NT2/D1 (cell line): ENCODE data around the gene TGFBI.
A peak's percentile ranks its signal among the peaks of the same experiment; 100 is the strongest.

Source experiments
- DNase-seq: peaks from one replicate; pipeline ENCODE4 v3.0.0-alpha.2; 2011; ENCODE audit warnings: low read depth, low spot score
- H3K27me3 ChIP-seq: 2 replicates; pipeline ENCODE4 v1.6.0; 2011; ENCODE audit warnings: mild to moderate bottlenecking; ENCODE audit not compliant: insufficient read length, insufficient read depth
- H3K36me3 ChIP-seq: 2 replicates; pipeline ENCODE4 v1.6.1; 2011; ENCODE audit warnings: mild to moderate bottlenecking, low read length, mixed read lengths; ENCODE audit not compliant: insufficient read depth, insufficient read length
- H3K4me1 ChIP-seq: 2 replicates; pipeline ENCODE4 v1.5.1; 2011; ENCODE audit not compliant: insufficient read depth, insufficient read length
- H3K4me3 ChIP-seq: 2 replicates; pipeline ENCODE4 v1.5.1; 2011; ENCODE audit warnings: low read depth; ENCODE audit not compliant: insufficient read length
- H3K9ac ChIP-seq: 2 replicates; pipeline ENCODE4 v1.6.0; 2011; ENCODE audit warnings: low read depth; ENCODE audit not compliant: insufficient read length
- H3K9me3 ChIP-seq: 2 replicates; pipeline ENCODE4 v1.5.1; 2011; ENCODE audit warnings: mild to moderate bottlenecking, low read length; ENCODE audit not compliant: insufficient read depth
- SUZ12 ChIP-seq: IDR thresholded peaks from 2 replicates; pipeline ENCODE4 v1.6.1; 2011; ENCODE audit not compliant: insufficient read length, insufficient read depth; ENCODE audit errors: extremely low read depth
- YY1 ChIP-seq: IDR thresholded peaks from 2 replicates; pipeline ENCODE4 v1.6.1; 2011; ENCODE audit not compliant: insufficient read length, insufficient read depth
- ZNF274 ChIP-seq: IDR thresholded peaks from 2 replicates; pipeline ENCODE4 v1.6.1; 2011; ENCODE audit warnings: mild to moderate bottlenecking, low read depth, low read length

Gene TGFBI

GRCh38 chr5:136047858-136048257 is 19.1 kb downstream of the TGFBI start:
- Histone ChIP-seq H3K36me3 (peaks cover 68% of the 10 kb centered on the region), H3K9ac (no peak overlapping the region), H3K4me3 (no peak overlapping the region), H3K27me3 (no peaks in the 10 kb centered on the region), H3K9me3 (no peaks in the 10 kb centered on the region), H3K4me1 (peaks cover under 1% of the 10 kb centered on the region)
- TF ChIP-seq YY1, result no peak
- TF ChIP-seq SUZ12, result no peak
- DNase-seq, result no peak

GRCh38 chr5:136048966-136049365 is 20.2 kb downstream of the TGFBI start:
- Histone ChIP-seq H3K9me3 (no peaks in the 10 kb centered on the region), H3K36me3 (peaks cover 64% of the 10 kb centered on the region), H3K4me3 (no peak overlapping the region), H3K27me3 (no peaks in the 10 kb centered on the region), H3K4me1 (peaks cover 8% of the 10 kb centered on the region), H3K9ac (no peak overlapping the region)
- TF ChIP-seq SUZ12 (no peak), ZNF274 (no peak), YY1 (no peak)
- no peak for DNase-seq

GRCh38 chr5:136051486-136052220 is 22.9 kb downstream of the TGFBI start:
- DNase-seq, result no peak
- no peak for TF ChIP-seq SUZ12
- no peak for TF ChIP-seq ZNF274
- TF ChIP-seq YY1, result no peak
- Histone ChIP-seq H3K36me3 (peaks cover 74% of the 10 kb centered on the region), H3K9me3 (no peaks in the 10 kb centered on the region), H3K9ac (no peak overlapping the region), H3K4me3 (no peak overlapping the region), H3K4me1 (peaks cover 8% of the 10 kb centered on the region), H3K27me3 (no peaks in the 10 kb centered on the region)

- DNase-seq, result no peak
- Histone ChIP-seq H3K9me3 (no peaks in the 10 kb centered on the region), H3K27me3 (no peaks in the 10 kb centered on the region), H3K4me1 (peaks cover 8% of the 10 kb centered on the region), H3K4me3 (no peak overlapping the region), H3K9ac (no peak overlapping the region), H3K36me3 (peaks cover 67% of the 10 kb centered on the region)
- no peak for TF ChIP-seq YY1
- no peak for TF ChIP-seq SUZ12
- no peak for TF ChIP-seq ZNF274
Observed at GRCh38 chr5:136052692-136053335, 24.0 kb downstream of the TGFBI start.

- H3K36me3 ChIP-seq, result peaks cover 60% of the 10 kb centered on the region
- peak; percentile 39 for DNase-seq
- H3K4me3 ChIP-seq, result no peak overlapping the region
- H3K27me3 ChIP-seq, result no peaks in the 10 kb centered on the region
- H3K4me1 ChIP-seq, result peaks cover 8% of the 10 kb centered on the region
- H3K9ac ChIP-seq, result no peak overlapping the region
- no peaks in the 10 kb centered on the region for H3K9me3 ChIP-seq
- no peak for TF ChIP-seq SUZ12
- no peak for TF ChIP-seq ZNF274
- no peak for TF ChIP-seq YY1
Observed at GRCh38 chr5:136053336-136054141, 24.8 kb downstream of the TGFBI start.

- no peak for DNase-seq
- Histone ChIP-seq H3K36me3 (peaks cover 56% of the 10 kb centered on the region), H3K27me3 (no peaks in the 10 kb centered on the region), H3K9ac (no peak overlapping the region), H3K4me1 (peaks cover 8% of the 10 kb centered on the region), H3K9me3 (no peaks in the 10 kb centered on the region), H3K4me3 (no peak overlapping the region)
- no peak for TF ChIP-seq ZNF274
- no peak for TF ChIP-seq YY1
- TF ChIP-seq SUZ12, result no peak
Observed at GRCh38 chr5:136054142-136055019, 25.6 kb downstream of the TGFBI start.

- no peaks in the 10 kb centered on the region for H3K9me3 ChIP-seq
- H3K4me1 ChIP-seq, result peaks cover 8% of the 10 kb centered on the region
- DNase-seq, result no peak
- TF ChIP-seq ZNF274 (no peak), SUZ12 (no peak), YY1 (no peak)
- H3K4me3 ChIP-seq, result no peak overlapping the region
- H3K36me3 ChIP-seq, result peaks cover 57% of the 10 kb centered on the region
- H3K9ac ChIP-seq, result no peak overlapping the region
- no peaks in the 10 kb centered on the region for H3K27me3 ChIP-seq
Observed at GRCh38 chr5:136055612-136056309, 27.0 kb downstream of the TGFBI start.
